Measurements from ENCODE around the gene AKAP7.

Gene AKAP7

DNA sequence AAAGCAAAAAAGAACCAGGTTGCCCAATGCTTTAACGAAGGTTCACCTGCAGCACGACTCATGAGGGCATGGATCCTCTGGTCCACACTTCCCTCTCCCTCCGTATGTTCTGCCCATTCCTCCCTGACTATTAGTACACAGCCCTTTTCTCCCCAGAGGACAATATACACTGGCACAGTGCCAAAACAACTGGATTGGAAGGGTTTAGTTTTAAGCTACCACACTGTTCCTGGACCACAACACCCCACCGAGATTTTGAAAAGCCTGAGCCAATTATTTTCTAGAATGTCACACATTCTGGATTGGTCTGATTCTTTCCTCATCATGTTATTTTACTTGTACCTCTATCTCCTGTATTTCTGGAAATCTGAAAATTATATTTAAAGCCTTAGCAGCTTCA lies 2.9 kb upstream of the AKAP7 start:
- H3K27ac ChIP-seq (ENCODE audit: low read length) = no peak overlapping the region
- no peak for DNase-seq
- no peak overlapping the region for H2AFZ ChIP-seq (ENCODE audit: low read length)
- H3K27me3 ChIP-seq (replicated peaks; ENCODE audit: insufficient read depth, low read length) = no peaks in the 10 kb centered on the region
- peaks cover 13% of the 10 kb centered on the region; the same call in 1 of the 2 replicates for H3F3A ChIP-seq (ENCODE audit: insufficient read depth, low read length)
- TF ChIP-seq EZH2phosphoT487 (IDR thresholded peaks at IDR 0.05; ENCODE audit: low read length) (no peak), EZH2 (optimal IDR thresholded peaks at IDR 0.05; ENCODE audit: low read depth, low read length) (no peak)
- TF ChIP-seq, protein P1, sequence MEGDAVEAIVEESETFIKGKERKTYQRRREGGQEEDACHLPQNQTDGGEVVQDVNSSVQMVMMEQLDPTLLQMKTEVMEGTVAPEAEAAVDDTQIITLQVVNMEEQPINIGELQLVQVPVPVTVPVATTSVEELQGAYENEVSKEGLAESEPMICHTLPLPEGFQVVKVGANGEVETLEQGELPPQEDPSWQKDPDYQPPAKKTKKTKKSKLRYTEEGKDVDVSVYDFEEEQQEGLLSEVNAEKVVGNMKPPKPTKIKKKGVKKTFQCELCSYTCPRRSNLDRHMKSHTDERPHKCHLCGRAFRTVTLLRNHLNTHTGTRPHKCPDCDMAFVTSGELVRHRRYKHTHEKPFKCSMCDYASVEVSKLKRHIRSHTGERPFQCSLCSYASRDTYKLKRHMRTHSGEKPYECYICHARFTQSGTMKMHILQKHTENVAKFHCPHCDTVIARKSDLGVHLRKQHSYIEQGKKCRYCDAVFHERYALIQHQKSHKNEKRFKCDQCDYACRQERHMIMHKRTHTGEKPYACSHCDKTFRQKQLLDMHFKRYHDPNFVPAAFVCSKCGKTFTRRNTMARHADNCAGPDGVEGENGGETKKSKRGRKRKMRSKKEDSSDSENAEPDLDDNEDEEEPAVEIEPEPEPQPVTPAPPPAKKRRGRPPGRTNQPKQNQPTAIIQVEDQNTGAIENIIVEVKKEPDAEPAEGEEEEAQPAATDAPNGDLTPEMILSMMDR (IDR thresholded peaks at IDR 0.05; ENCODE audit: low read length) = no peak
- H3K9me3 ChIP-seq (replicated peaks; ENCODE audit: insufficient read depth, low read length) = no peaks in the 10 kb centered on the region
- H3K9me2 ChIP-seq (replicated peaks; ENCODE audit: insufficient read depth, low read length) = no peaks in the 10 kb centered on the region
- no peaks in the 10 kb centered on the region for H3K4me1 ChIP-seq (ENCODE audit: low read length)
- no peaks in the 10 kb centered on the region for H3K36me3 ChIP-seq (replicated peaks; ENCODE audit: insufficient read depth, low read length)
- H3K4me3 ChIP-seq (ENCODE audit: low read length) = no peak overlapping the region
- H3K4me2 ChIP-seq (ENCODE audit: low read depth, low read length) = no peak overlapping the region
- H3K79me2 ChIP-seq (ENCODE audit: low read length) = no peaks in the 10 kb centered on the region
- H3K9ac ChIP-seq (ENCODE audit: low read length) = no peak overlapping the region
- H4K20me1 ChIP-seq (ENCODE audit: insufficient read depth, low read length) = no peaks in the 10 kb centered on the region

DNA sequence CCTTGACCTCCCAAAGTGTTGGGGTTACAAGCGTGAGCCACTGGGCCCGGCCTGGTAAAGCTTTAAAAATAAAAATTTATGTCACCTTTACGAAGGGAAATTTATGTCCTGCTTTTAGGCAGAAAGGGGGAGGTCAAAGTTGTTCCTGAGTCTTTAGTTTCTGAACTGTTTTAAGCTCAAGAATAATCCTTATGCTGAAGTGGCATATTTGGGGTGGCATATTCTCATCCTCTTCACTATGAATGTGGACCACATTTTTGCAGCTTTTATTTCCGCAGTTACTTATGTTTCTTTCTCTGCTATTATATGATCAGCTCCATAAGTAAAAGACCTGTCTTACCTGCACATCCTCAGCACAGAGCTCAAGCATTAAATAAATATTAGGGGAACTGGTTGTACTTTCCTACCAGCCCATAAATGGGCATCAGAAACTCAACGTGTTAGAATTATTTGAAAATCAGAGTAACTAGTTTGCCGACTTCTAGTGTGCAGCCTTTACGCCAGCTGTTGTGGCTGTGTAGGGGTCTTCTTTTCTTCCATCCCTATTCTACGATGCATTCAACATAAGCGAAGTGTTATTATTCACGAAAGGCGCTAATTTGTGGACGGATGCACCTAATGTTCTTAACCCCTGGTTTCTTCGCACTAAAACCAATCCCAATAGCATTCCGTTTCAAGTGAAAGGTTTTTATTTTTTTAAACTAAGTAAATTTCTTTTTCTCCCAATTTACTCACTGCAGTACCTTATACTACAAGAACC lies 867 bp upstream of the AKAP7 start:
- Histone ChIP-seq H3K27me3 (replicated peaks; ENCODE audit: insufficient read depth, low read length) (no peaks in the 10 kb centered on the region), H4K20me1 (ENCODE audit: insufficient read depth, low read length) (no peaks in the 10 kb centered on the region), H3K36me3 (replicated peaks; ENCODE audit: insufficient read depth, low read length) (no peaks in the 10 kb centered on the region), H3K9me2 (replicated peaks; ENCODE audit: insufficient read depth, low read length) (no peaks in the 10 kb centered on the region), H3F3A (ENCODE audit: insufficient read depth, low read length) (peaks cover 13% of the 10 kb centered on the region; the same call in 1 of the 2 replicates), H3K9ac (ENCODE audit: low read length) (peak overlapping the region; percentile 66; the same call in 1 of the 2 replicates), H3K27ac (ENCODE audit: low read length) (peak overlapping the region; percentile 42; the same call in 1 of the 2 replicates), H3K4me1 (ENCODE audit: low read length) (no peaks in the 10 kb centered on the region), H2AFZ (ENCODE audit: low read length) (peak overlapping the region; percentile 82), H3K79me2 (ENCODE audit: low read length) (no peaks in the 10 kb centered on the region), H3K4me2 (ENCODE audit: low read depth, low read length) (peak overlapping the region; percentile 76; the same call in 1 of the 2 replicates), H3K4me3 (ENCODE audit: low read length) (peak overlapping the region; percentile 63), H3K9me3 (replicated peaks; ENCODE audit: insufficient read depth, low read length) (no peaks in the 10 kb centered on the region)
- no peak for DNase-seq
- TF ChIP-seq EZH2phosphoT487 (IDR thresholded peaks at IDR 0.05; ENCODE audit: low read length) (no peak), EZH2 (optimal IDR thresholded peaks at IDR 0.05; ENCODE audit: low read depth, low read length) (no peak)
- TF ChIP-seq, protein P1 (IDR thresholded peaks at IDR 0.05; ENCODE audit: low read length) = no peak

DNA sequence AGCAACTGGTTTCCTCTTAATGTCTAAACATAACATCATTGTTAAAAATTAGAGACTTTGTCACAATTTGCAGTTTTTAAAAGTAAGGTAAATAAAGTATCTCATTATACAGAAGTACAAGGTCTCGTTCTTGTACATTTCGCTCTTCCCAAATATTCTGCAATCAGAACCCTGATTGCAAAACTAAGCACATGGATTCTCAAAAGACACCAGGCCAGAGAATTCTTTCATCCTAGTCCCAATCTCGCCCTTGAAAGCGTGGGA lies 355 bp upstream of the AKAP7 start:
- Histone ChIP-seq H3K4me2 (ENCODE audit: low read depth, low read length) (peak overlapping the region; percentile 76), H4K20me1 (ENCODE audit: insufficient read depth, low read length) (no peaks in the 10 kb centered on the region), H3K36me3 (replicated peaks; ENCODE audit: insufficient read depth, low read length) (no peaks in the 10 kb centered on the region), H3K9me2 (replicated peaks; ENCODE audit: insufficient read depth, low read length) (no peaks in the 10 kb centered on the region), H3K79me2 (ENCODE audit: low read length) (no peaks in the 10 kb centered on the region), H3F3A (ENCODE audit: insufficient read depth, low read length) (peaks cover 13% of the 10 kb centered on the region; the same call in 1 of the 2 replicates), H3K4me1 (ENCODE audit: low read length) (no peaks in the 10 kb centered on the region), H3K27ac (ENCODE audit: low read length) (peak overlapping the region; percentile 42; the same call in 1 of the 2 replicates), H3K4me3 (ENCODE audit: low read length) (peak overlapping the region; percentile 63), H3K9me3 (replicated peaks; ENCODE audit: insufficient read depth, low read length) (no peaks in the 10 kb centered on the region), H2AFZ (ENCODE audit: low read length) (peak overlapping the region; percentile 82), H3K9ac (ENCODE audit: low read length) (peak overlapping the region; percentile 66; the same call in 1 of the 2 replicates), H3K27me3 (replicated peaks; ENCODE audit: insufficient read depth, low read length) (no peaks in the 10 kb centered on the region)
- TF ChIP-seq, protein P1 (IDR thresholded peaks at IDR 0.05; ENCODE audit: low read length) = no peak
- TF ChIP-seq EZH2 (optimal IDR thresholded peaks at IDR 0.05; ENCODE audit: low read depth, low read length) (no peak), EZH2phosphoT487 (IDR thresholded peaks at IDR 0.05; ENCODE audit: low read length) (no peak)
- DNase-seq = no peak

Data from MM.1S (cell line).